Activated CD4-positive, alpha-beta T cell treated with anti-CD3 and anti-CD28 coated beads, Interleukin-10, Interleukin-2, amounts not matched to agents 100 ng/mL and 50 ng/mL, durations not matched to agents 16 hours and 8 hours (primary cell): ENCODE results near the gene TBL1X.
A peak's percentile ranks its signal among the peaks of the same experiment; 100 is the strongest.
"Not testable (repeated sequence)": the region's sequence is repeated elsewhere in the genome, so short reads cannot be mapped to it uniquely, and the experiment has no call there.

Experiments used
- DNase-seq: peaks from one replicate; pipeline ENCODE4 v3.0.0-alpha.2; 2020

TBL1X gene

GRCh38 chrX:9464435-9465371 is at the start of gene TBL1X:
TSS of gene TBL1X (plus strand) at chrX:9465058. CDS start at chrX:9653587, 188,529 bp downstream.
- peak; percentile 78 for DNase-seq

GRCh38 chrX:9416562-9417348 is 48.1 kb upstream of the TBL1X start:
- DNase-seq = no peak

GRCh38 chrX:9418262-9418661 is 46.6 kb upstream of the TBL1X start:
- DNase-seq = no peak

GRCh38 chrX:9420275-9421265 is 44.3 kb upstream of the TBL1X start:
- no peak for DNase-seq

GRCh38 chrX:9429767-9430166 is 35.1 kb upstream of the TBL1X start:
- DNase-seq = no peak

- no peak for DNase-seq
These were observed 34.4 kb upstream of the TBL1X start for GRCh38 chrX:9430346-9430921.

- DNase-seq = no peak
These were observed 33.6 kb upstream of the TBL1X start for GRCh38 chrX:9431281-9431680.

- no peak for DNase-seq
These were observed 31.3 kb upstream of the TBL1X start for GRCh38 chrX:9433596-9433995.

GRCh38 chrX:9434051-9434550 is 30.8 kb upstream of the TBL1X start:
- DNase-seq = no peak

GRCh38 chrX:9435086-9435485 is 29.8 kb upstream of the TBL1X start:
- not testable (repeated sequence) for DNase-seq

- no peak for DNase-seq
These were observed 28.0 kb upstream of the TBL1X start for GRCh38 chrX:9436812-9437211.

GRCh38 chrX:9438933-9439494 is 25.8 kb upstream of the TBL1X start:
- no peak for DNase-seq

GRCh38 chrX:9440116-9440844 is 24.6 kb upstream of the TBL1X start:
- no peak for DNase-seq

GRCh38 chrX:9442056-9442455 is 22.8 kb upstream of the TBL1X start:
- DNase-seq = no peak

GRCh38 chrX:9443327-9443726 is 21.5 kb upstream of the TBL1X start:
- DNase-seq = no peak

- no peak for DNase-seq
These were observed 17.0 kb upstream of the TBL1X start for GRCh38 chrX:9447906-9448305.

GRCh38 chrX:9456250-9457074 is 8.4 kb upstream of the TBL1X start:
- peak; percentile 82 for DNase-seq

- not testable (repeated sequence) for DNase-seq
These were observed 6.8 kb upstream of the TBL1X start for GRCh38 chrX:9458034-9458433.

- DNase-seq = no peak
These were observed 6.3 kb upstream of the TBL1X start for GRCh38 chrX:9458516-9459078.
